Sciatic nerve (tissue), 2 donors: ENCODE measurements around the gene TMCO4. TPM values are rescaled to one million over a fixed set of nuclear protein-coding genes. Genes with fewer than 3 reads are reported as not detected.

Experiments
- ATAC-seq: fragments of 200-7000 bp; cut with Tn5 transposase; one replicate; pipeline ENCODE4 v1.9.1; 2020; ENCODE audit warnings: mild to moderate bottlenecking, moderate library complexity
- DNase-seq: peaks from one replicate; pipeline ENCODE4 v3.0.0-alpha.2; 2020; ENCODE audit warnings: low spot score
- intact Hi-C: fragments of 100-400 bp; cut with DNase I; formaldehyde crosslinking; loops from one replicate; pipeline ENCODE4 v1.14.2; 2022
- total RNA-seq: library from RNA; stranded (reverse); fragmentation: NEBNext Ultra II Directional; extraction: Animal tissue kit (Norgen Biotek cat#: 25700); gene quantifications from one replicate; pipeline ENCODE4 v1.2.1, GENCODE V29; 2021
- donor health status: DM: no; HTN: no; CAD: no.
- donor health status: DM: no; HTN: no; CAD: no.

TMCO4 gene
- total RNA-seq, 1 donor from 2014 or later, result 23.0 TPM

- no peak for ATAC-seq
- intact Hi-C loops, result loop anchor here (10.0 kb wide), 1 partner anchor 50 kb away; no protein-coding TSS in a partner anchor
- DNase-seq, result no peak
Measured at GRCh38 chr1:19814681-19815503, 15.2 kb upstream of the TMCO4 start, which contains the start of gene RNF186. Gene RNF186, minus strand, starts transcription at chr1:19815283. Its CDS starts 182 bp downstream, at chr1:19815101.

- DNase-seq (no peak), ATAC-seq (no peak)
- intact Hi-C loops, result loop anchor here (10.0 kb wide), 1 partner anchor 49 kb away; no protein-coding TSS in a partner anchor
Measured at GRCh38 chr1:19814244-19814661, 14.5 kb upstream of the TMCO4 start.

- DNase-seq (no peak), ATAC-seq (no peak)
- intact Hi-C loops, result loop anchor here (10.0 kb wide), 1 partner anchor 49 kb away; no protein-coding TSS in a partner anchor
Measured at GRCh38 chr1:19813643-19813960, 13.9 kb upstream of the TMCO4 start.

- ATAC-seq (no peak), DNase-seq (no peak)
- intact Hi-C loops, result loop anchor here (10.0 kb wide), 1 partner anchor 48 kb away; no protein-coding TSS in a partner anchor
Measured at GRCh38 chr1:19812875-19813642, 13.3 kb upstream of the TMCO4 start.

- peak; percentile 66 for DNase-seq
- peak; percentile 46 for ATAC-seq
- intact Hi-C loops, result loop anchor here (10.0 kb wide), 1 partner anchor 47 kb away; no protein-coding TSS in a partner anchor
Measured at GRCh38 chr1:19811206-19811851, 11.6 kb upstream of the TMCO4 start.

GRCh38 chr1:19809044-19809750, 9.5 kb upstream of the TMCO4 start:
- intact Hi-C loops, result no loop called here
- ATAC-seq (no peak), DNase-seq (no peak)

GRCh38 chr1:19808351-19808750, 8.6 kb upstream of the TMCO4 start:
- intact Hi-C loops, result no loop called here
- DNase-seq, result no peak

GRCh38 chr1:19804831-19805251, 5.1 kb upstream of the TMCO4 start:
- ATAC-seq (peak; percentile 47), DNase-seq (peak; percentile 31)
- intact Hi-C loops, result no loop called here

More at GRCh38 chr1:19808351-19808750, 8.6 kb upstream of the TMCO4 start:
- ATAC-seq, result no peak

GRCh38 chr1:19802269-19802668, 2.6 kb upstream of the TMCO4 start:
- DNase-seq (no peak), ATAC-seq (no peak)
- intact Hi-C loops, result no loop called here

- peak; percentile 74 for DNase-seq
- ATAC-seq, result peak; percentile 56
- intact Hi-C loops, result no loop called here
Measured at GRCh38 chr1:19800076-19800804, 524 bp upstream of the TMCO4 start.

- DNase-seq (no peak), ATAC-seq (peak; percentile 17)
- intact Hi-C loops, result no loop called here
Measured at GRCh38 chr1:19798486-19799229, 1.1 kb downstream of the TMCO4 start.

- ATAC-seq (no peak), DNase-seq (no peak)
- intact Hi-C loops, result no loop called here
Measured at GRCh38 chr1:19797827-19798226, 1.9 kb downstream of the TMCO4 start.

GRCh38 chr1:19794583-19794982, 5.1 kb downstream of the TMCO4 start:
- DNase-seq (no peak), ATAC-seq (no peak)
- intact Hi-C loops, result no loop called here

- ATAC-seq (no peak), DNase-seq (no peak)
- intact Hi-C loops, result no loop called here
Measured at GRCh38 chr1:19793360-19794046, 6.2 kb downstream of the TMCO4 start.

- intact Hi-C loops, result no loop called here
- DNase-seq (no peak), ATAC-seq (no peak)
Measured at GRCh38 chr1:19792237-19793002, 7.3 kb downstream of the TMCO4 start.
